ENCODE measurements around the gene WRAP73.

The WRAP73 gene

GRCh38 chr1:3669421-3669821, 19.5 kb upstream of the WRAP73 start:
- DNase-seq (ENCODE audit: low read depth in 2 of 2) = no peak

GRCh38 chr1:3668585-3669300, 18.8 kb upstream of the WRAP73 start:
- DNase-seq (ENCODE audit: low read depth in 2 of 2) = no peak

GRCh38 chr1:3668148-3668547, 18.2 kb upstream of the WRAP73 start:
- DNase-seq (ENCODE audit: low read depth in 2 of 2) = no peak

- no peak for DNase-seq (ENCODE audit: low read depth in 2 of 2)
Observed at GRCh38 chr1:3664700-3665375, 14.9 kb upstream of the WRAP73 start.

- no peak for DNase-seq (ENCODE audit: low read depth in 2 of 2)
Observed at GRCh38 chr1:3663999-3664699, 14.2 kb upstream of the WRAP73 start.

GRCh38 chr1:3662080-3662671, 12.3 kb upstream of the WRAP73 start:
- no peak for DNase-seq (ENCODE audit: low read depth in 2 of 2)

- DNase-seq (ENCODE audit: low read depth in 2 of 2) = no peak
Observed at GRCh38 chr1:3661631-3662030, 11.7 kb upstream of the WRAP73 start.

- DNase-seq (ENCODE audit: low read depth in 2 of 2) = no peak
Observed at GRCh38 chr1:3660704-3661103, 10.8 kb upstream of the WRAP73 start.

GRCh38 chr1:3659093-3659492, 9.2 kb upstream of the WRAP73 start:
- DNase-seq (ENCODE audit: low read depth in 2 of 2) = no peak

GRCh38 chr1:3658231-3658615, 8.3 kb upstream of the WRAP73 start:
- no peak for DNase-seq (ENCODE audit: low read depth in 2 of 2)

GRCh38 chr1:3657578-3658230, 7.8 kb upstream of the WRAP73 start:
- no peak for DNase-seq (ENCODE audit: low read depth in 2 of 2)

- no peak for DNase-seq (ENCODE audit: low read depth in 2 of 2)
Observed at GRCh38 chr1:3657096-3657475, 7.2 kb upstream of the WRAP73 start.

GRCh38 chr1:3656450-3657095, 6.7 kb upstream of the WRAP73 start:
- DNase-seq (ENCODE audit: low read depth in 2 of 2) = no peak

GRCh38 chr1:3654549-3655281, 4.8 kb upstream of the WRAP73 start:
- DNase-seq (ENCODE audit: low read depth in 2 of 2) = no peak

GRCh38 chr1:3653286-3653618, 3.3 kb upstream of the WRAP73 start:
- DNase-seq (ENCODE audit: low read depth in 2 of 2) = no peak

- no peak for DNase-seq (ENCODE audit: low read depth in 2 of 2)
Observed at GRCh38 chr1:3652548-3653285, 2.8 kb upstream of the WRAP73 start.

GRCh38 chr1:3651930-3652547, 2.1 kb upstream of the WRAP73 start, which contains the start of gene TP73:
Gene TP73 (plus strand): TSS chr1:3652516. CDS start chr1:3682366, 29,850 bp downstream.
- no peak for DNase-seq (ENCODE audit: low read depth in 2 of 2)

GRCh38 chr1:3651026-3651929, 1.4 kb upstream of the WRAP73 start:
- DNase-seq (ENCODE audit: low read depth in 2 of 2) = no peak

Data from stimulated activated CD8-positive, alpha-beta memory T cell treated with anti-CD3 and anti-CD28 coated beads, Interleukin-2, amount 100 ng/mL, for 1 hour (primary cell).